PC-9 (cell line): Measurements from ENCODE around the gene ZAR1L.

Experiments used
- CTCF ChIP-seq: fragments of 200-600 bp; sonication (generic); conservative IDR thresholded peaks from 2 replicates; pipeline ENCODE4 v1.6.1; 2017; ENCODE audit warnings: mixed run types, antibody characterized with exemption, mild to moderate bottlenecking, moderate library complexity
- EZH2 ChIP-seq: fragments of 200-600 bp; sonication (generic); IDR thresholded peaks from 2 replicates; pipeline ENCODE4 v1.8.0; 2017; ENCODE audit warnings: antibody characterized with exemption, low read depth

GRCh38 chr13:32272021-32272683 is 43.0 kb downstream of the ZAR1L start:
- TF ChIP-seq CTCF (no peak), EZH2 (no peak)
